ENCODE measurements around the gene DCLK2.

The DCLK2 gene

GRCh38 chr4:150104404-150105027 is 26.3 kb downstream of the DCLK2 start:
- in situ Hi-C loops (cut with HindIII; ENCODE audit: low pct_ligation_motif_present, low pct_unique_long_range_greater_than_20kb, low sequenced_read_pairs), result no loop called here
- no peak for DNase-seq

GRCh38 chr4:150106886-150107285 is 28.6 kb downstream of the DCLK2 start:
- in situ Hi-C loops (cut with HindIII; ENCODE audit: low pct_ligation_motif_present, low pct_unique_long_range_greater_than_20kb, low sequenced_read_pairs), result no loop called here
- no peak for DNase-seq

GRCh38 chr4:150108691-150109090 is 30.4 kb downstream of the DCLK2 start:
- in situ Hi-C loops (cut with HindIII; ENCODE audit: low pct_ligation_motif_present, low pct_unique_long_range_greater_than_20kb, low sequenced_read_pairs), result no loop called here
- no peak for DNase-seq

- in situ Hi-C loops (cut with HindIII; ENCODE audit: low pct_ligation_motif_present, low pct_unique_long_range_greater_than_20kb, low sequenced_read_pairs), result no loop called here
Observed at GRCh38 chr4:150114641-150115040, 36.4 kb downstream of the DCLK2 start.

GRCh38 chr4:150115851-150116250 is 37.6 kb downstream of the DCLK2 start:
- in situ Hi-C loops (cut with HindIII; ENCODE audit: low pct_ligation_motif_present, low pct_unique_long_range_greater_than_20kb, low sequenced_read_pairs), result no loop called here
- DNase-seq, result no peak

More at GRCh38 chr4:150114641-150115040, 36.4 kb downstream of the DCLK2 start:
- DNase-seq, result no peak

GRCh38 chr4:150116506-150116905 is 38.3 kb downstream of the DCLK2 start:
- in situ Hi-C loops (cut with HindIII; ENCODE audit: low pct_ligation_motif_present, low pct_unique_long_range_greater_than_20kb, low sequenced_read_pairs), result no loop called here
- no peak for DNase-seq

- in situ Hi-C loops (cut with HindIII; ENCODE audit: low pct_ligation_motif_present, low pct_unique_long_range_greater_than_20kb, low sequenced_read_pairs), result no loop called here
- DNase-seq, result no peak
Observed at GRCh38 chr4:150117094-150117493, 38.8 kb downstream of the DCLK2 start.

- in situ Hi-C loops (cut with HindIII; ENCODE audit: low pct_ligation_motif_present, low pct_unique_long_range_greater_than_20kb, low sequenced_read_pairs), result no loop called here
- DNase-seq, result no peak
Observed at GRCh38 chr4:150117629-150118028, 39.4 kb downstream of the DCLK2 start.

- DNase-seq, result peak; percentile 45
- in situ Hi-C loops (cut with HindIII; ENCODE audit: low pct_ligation_motif_present, low pct_unique_long_range_greater_than_20kb, low sequenced_read_pairs), result no loop called here
Observed at GRCh38 chr4:150119492-150119891, 41.2 kb downstream of the DCLK2 start.

- in situ Hi-C loops (cut with HindIII; ENCODE audit: low pct_ligation_motif_present, low pct_unique_long_range_greater_than_20kb, low sequenced_read_pairs), result no loop called here
Observed at GRCh38 chr4:150123087-150123486, 44.8 kb downstream of the DCLK2 start.

GRCh38 chr4:150123796-150124677 is 45.8 kb downstream of the DCLK2 start:
- no peak for DNase-seq
- in situ Hi-C loops (cut with HindIII; ENCODE audit: low pct_ligation_motif_present, low pct_unique_long_range_greater_than_20kb, low sequenced_read_pairs), result no loop called here

More at GRCh38 chr4:150123087-150123486, 44.8 kb downstream of the DCLK2 start:
- no peak for DNase-seq

- DNase-seq, result no peak
- in situ Hi-C loops (cut with HindIII; ENCODE audit: low pct_ligation_motif_present, low pct_unique_long_range_greater_than_20kb, low sequenced_read_pairs), result no loop called here
Observed at GRCh38 chr4:150126201-150126863, 48.1 kb downstream of the DCLK2 start.

GRCh38 chr4:150126864-150127203 is 48.6 kb downstream of the DCLK2 start:
- DNase-seq, result no peak

GRCh38 chr4:150127757-150128156 is 49.5 kb downstream of the DCLK2 start:
- in situ Hi-C loops (cut with HindIII; ENCODE audit: low pct_ligation_motif_present, low pct_unique_long_range_greater_than_20kb, low sequenced_read_pairs), result no loop called here
- no peak for DNase-seq

More at GRCh38 chr4:150126864-150127203, 48.6 kb downstream of the DCLK2 start:
- in situ Hi-C loops (cut with HindIII; ENCODE audit: low pct_ligation_motif_present, low pct_unique_long_range_greater_than_20kb, low sequenced_read_pairs), result no loop called here

GRCh38 chr4:150130933-150131332 is 52.7 kb downstream of the DCLK2 start:
- in situ Hi-C loops (cut with HindIII; ENCODE audit: low pct_ligation_motif_present, low pct_unique_long_range_greater_than_20kb, low sequenced_read_pairs), result no loop called here
- DNase-seq, result no peak

- in situ Hi-C loops (cut with HindIII; ENCODE audit: low pct_ligation_motif_present, low pct_unique_long_range_greater_than_20kb, low sequenced_read_pairs), result no loop called here
- no peak for DNase-seq
Observed at GRCh38 chr4:150131581-150132228, 53.5 kb downstream of the DCLK2 start.

- in situ Hi-C loops (cut with HindIII; ENCODE audit: low pct_ligation_motif_present, low pct_unique_long_range_greater_than_20kb, low sequenced_read_pairs), result no loop called here
- DNase-seq, result no peak
Observed at GRCh38 chr4:150133605-150134004, 55.4 kb downstream of the DCLK2 start.

- no peak for DNase-seq
- in situ Hi-C loops (cut with HindIII; ENCODE audit: low pct_ligation_motif_present, low pct_unique_long_range_greater_than_20kb, low sequenced_read_pairs), result no loop called here
Observed at GRCh38 chr4:150135134-150135772, 57.0 kb downstream of the DCLK2 start.

GRCh38 chr4:150136036-150136435 is 57.8 kb downstream of the DCLK2 start:
- in situ Hi-C loops (cut with HindIII; ENCODE audit: low pct_ligation_motif_present, low pct_unique_long_range_greater_than_20kb, low sequenced_read_pairs), result no loop called here
- no peak for DNase-seq
